Thyroid gland (tissue), 4 donors: Measurements from ENCODE around the gene ARTN. TPM values are rescaled to one million over a fixed set of nuclear protein-coding genes. Genes with fewer than 3 reads are reported as not detected.

Experiments
- DNase-seq, 2 donors: peaks; one replicate each; pipeline ENCODE4 v3.0.0-alpha.2; 2019
- H3K27ac ChIP-seq, 3 donors: fragments of 200-600 bp; sonication (generic); 1 replicate in 2 of 3; 2 replicates in 1 of 3; pipeline ENCODE4 v1.5.1; 2016 to 2019; ENCODE audit warnings: mild to moderate bottlenecking in 1 of 3, moderate library complexity in 1 of 3
- H3K27me3 ChIP-seq: fragments of 200-600 bp; sonication (generic); one replicate; pipeline ENCODE4 v1.5.1; 2019
- H3K36me3 ChIP-seq, 2 donors: fragments of 200-600 bp; sonication (generic); one replicate each; pipeline ENCODE4 v1.5.1; 2016 to 2019
- H3K4me1 ChIP-seq, 2 donors: fragments of 200-600 bp; sonication (generic); one replicate each; pipeline ENCODE4 v1.5.1; 2017 to 2019
- H3K4me3 ChIP-seq, 3 donors: fragments of 200-600 bp; sonication (generic); replicated peaks in 1 of 3; 1 replicate in 2 of 3; 2 replicates in 1 of 3; pipeline ENCODE4 v1.5.1; 2016; ENCODE audit warnings: mild to moderate bottlenecking in 1 of 3
- H3K9me3 ChIP-seq: fragments of 200-600 bp; sonication (generic); one replicate; pipeline ENCODE4 v1.5.1; 2017
- POLR2A ChIP-seq, 2 donors: fragments of 450-650 bp; IDR thresholded peaks; one replicate each; pipeline ENCODE4 v1.6.1; 2017; ENCODE audit warnings: antibody characterized with exemption in 2 of 2, mild to moderate bottlenecking in 2 of 2, moderate library complexity in 1 of 2
- WGBS, 2 donors: methylation state at CpG; one replicate each; pipeline ENCODE4 v1.1.5; 2017; 5-methylcytosine and 5-hydroxymethylcytosine counted together
- intact Hi-C: fragments of 100-400 bp; cut with DNase I; formaldehyde crosslinking; loops from one replicate; pipeline ENCODE4 v1.15.1; 2023
- total RNA-seq, 4 donors: library from RNA; depleted of rRNA; stranded (reverse); fragments of >200 nt; gene quantifications; one replicate each; pipeline ENCODE4 v1.2.3, GENCODE V29; 2016
- TF ChIP-seq, protein P1 (sequence below), 6 experiments: fragments of 200-600 bp in 3 of 6; fragments of 450-650 bp in 3 of 6; sonication (generic) in 3 of 6; IDR thresholded peaks; one replicate each; pipeline ENCODE4 v1.5.1; 2016 to 2019; ENCODE audit warnings: antibody characterized with exemption in 6 of 6, mild to moderate bottlenecking in 2 of 6, inconsistent platforms in 1 of 6, moderate library complexity in 1 of 6

Gene ARTN
- total RNA-seq, 4 donors from 2014 or later = 0.40 to 2.0 (median 0.80) TPM

DNA sequence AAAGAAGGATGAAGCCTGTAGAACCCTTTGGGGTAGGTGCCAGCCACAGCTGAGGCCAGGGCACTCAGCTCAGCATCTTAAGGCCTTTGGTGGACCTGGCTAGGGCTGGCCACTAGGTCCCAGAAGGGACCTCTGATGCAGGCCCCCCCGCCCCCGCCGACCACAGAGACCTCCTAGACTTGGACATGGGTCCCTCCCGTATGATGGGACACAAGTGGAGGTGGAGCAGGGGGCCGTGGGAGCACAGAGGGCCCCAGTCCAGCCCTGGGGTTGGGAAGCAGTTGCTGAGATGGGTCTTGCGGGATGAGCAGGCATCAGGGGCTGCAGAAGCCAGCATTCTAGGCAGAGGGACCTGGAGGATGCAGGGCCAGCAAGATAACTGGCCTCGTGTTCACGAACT lies 48.6 kb downstream of the ARTN start:
- Histone ChIP-seq H3K4me1 (peaks cover 11 to 21% of the 10 kb centered on the region in 2 donors), H3K27ac (no peak overlapping the region), H3K27me3 (no peaks in the 10 kb centered on the region), H3K4me3 (no peak overlapping the region), H3K9me3 (no peaks in the 10 kb centered on the region), H3K36me3 (peaks cover 2 to 5% of the 10 kb centered on the region in 2 donors)
- intact Hi-C loops = no loop called here
- 86 to 98% methylated on average over 6 to 8 of the region's 8 CpGs for WGBS, 2 donors
- no peak for DNase-seq
- TF ChIP-seq POLR2A (IDR thresholded peaks at IDR 0.05) = no peak
- TF ChIP-seq, protein P1, sequence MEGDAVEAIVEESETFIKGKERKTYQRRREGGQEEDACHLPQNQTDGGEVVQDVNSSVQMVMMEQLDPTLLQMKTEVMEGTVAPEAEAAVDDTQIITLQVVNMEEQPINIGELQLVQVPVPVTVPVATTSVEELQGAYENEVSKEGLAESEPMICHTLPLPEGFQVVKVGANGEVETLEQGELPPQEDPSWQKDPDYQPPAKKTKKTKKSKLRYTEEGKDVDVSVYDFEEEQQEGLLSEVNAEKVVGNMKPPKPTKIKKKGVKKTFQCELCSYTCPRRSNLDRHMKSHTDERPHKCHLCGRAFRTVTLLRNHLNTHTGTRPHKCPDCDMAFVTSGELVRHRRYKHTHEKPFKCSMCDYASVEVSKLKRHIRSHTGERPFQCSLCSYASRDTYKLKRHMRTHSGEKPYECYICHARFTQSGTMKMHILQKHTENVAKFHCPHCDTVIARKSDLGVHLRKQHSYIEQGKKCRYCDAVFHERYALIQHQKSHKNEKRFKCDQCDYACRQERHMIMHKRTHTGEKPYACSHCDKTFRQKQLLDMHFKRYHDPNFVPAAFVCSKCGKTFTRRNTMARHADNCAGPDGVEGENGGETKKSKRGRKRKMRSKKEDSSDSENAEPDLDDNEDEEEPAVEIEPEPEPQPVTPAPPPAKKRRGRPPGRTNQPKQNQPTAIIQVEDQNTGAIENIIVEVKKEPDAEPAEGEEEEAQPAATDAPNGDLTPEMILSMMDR (IDR thresholded peaks at IDR 0.05) = no peak

DNA sequence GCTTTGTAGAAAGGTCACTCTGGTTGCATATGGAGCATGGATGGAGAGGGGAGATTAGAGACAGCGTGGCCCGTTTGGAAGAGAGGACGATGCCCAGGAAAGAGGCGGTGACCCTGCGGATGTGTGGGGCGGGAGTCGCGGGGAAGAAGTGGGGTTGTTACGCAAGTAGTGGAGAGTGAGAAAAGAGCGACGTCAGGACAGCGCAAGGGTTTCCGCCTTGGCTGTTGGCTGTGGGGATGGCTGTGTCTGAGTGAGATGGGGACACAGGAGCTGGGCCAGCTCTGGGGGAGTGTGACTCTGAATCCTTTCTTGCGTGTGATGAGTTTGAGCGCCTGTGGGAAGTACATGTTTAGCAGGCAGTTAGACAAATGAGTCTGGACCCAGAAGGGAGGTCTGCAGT lies 49.2 kb downstream of the ARTN start:
- peaks cover 11 to 19% of the 10 kb centered on the region in 2 donors for H3K4me1 ChIP-seq
- H3K9me3 ChIP-seq = no peaks in the 10 kb centered on the region
- DNase-seq = no peak
- no peak overlapping the region for H3K4me3 ChIP-seq
- H3K27me3 ChIP-seq = no peaks in the 10 kb centered on the region
- TF ChIP-seq POLR2A (IDR thresholded peaks at IDR 0.05) = no peak
- TF ChIP-seq, protein P1 (IDR thresholded peaks at IDR 0.05) = no peak
- 82 to 86% methylated on average over 15 of the region's 15 CpGs for whole genome bisulfite sequencing, 2 donors
- no peak overlapping the region for H3K27ac ChIP-seq
- no peaks in the 10 kb centered on the region for H3K36me3 ChIP-seq
- intact Hi-C loops = no loop called here

DNA sequence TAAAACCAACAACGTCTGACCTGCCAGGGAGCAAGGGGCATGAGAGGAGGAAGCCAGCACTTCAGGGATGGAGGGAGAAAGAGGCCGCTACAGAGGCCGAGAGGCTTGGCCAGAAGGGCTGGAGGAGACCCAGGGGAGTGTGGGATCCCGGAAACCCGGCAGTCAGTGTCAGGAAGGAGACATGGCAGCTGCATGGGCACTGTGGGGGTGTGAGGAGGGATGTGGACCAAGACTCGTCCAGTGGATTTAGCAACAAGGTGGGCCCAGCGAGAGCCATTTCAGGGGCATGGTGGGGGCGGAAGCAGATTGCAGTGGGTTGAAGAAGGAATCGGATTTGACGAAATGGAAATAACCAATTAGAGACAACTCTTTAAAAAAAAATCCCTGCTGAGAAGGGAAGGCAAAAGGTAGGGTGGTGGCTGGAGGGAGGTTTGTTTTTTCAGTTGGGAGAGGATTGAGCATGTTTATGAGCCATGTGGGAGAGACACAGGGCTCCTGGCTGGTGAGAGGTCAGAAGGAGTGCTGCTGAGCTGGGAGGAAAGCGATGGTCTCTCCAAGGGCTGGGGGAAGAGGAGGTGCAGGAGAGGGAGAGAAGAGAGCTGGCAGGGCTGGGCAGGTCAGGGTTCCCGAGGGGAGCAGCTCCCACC lies 49.8 kb downstream of the ARTN start:
- Histone ChIP-seq H3K27me3 (no peaks in the 10 kb centered on the region), H3K4me1 (peaks cover 10 to 17% of the 10 kb centered on the region in 2 donors), H3K27ac (no peak overlapping the region), H3K4me3 (no peak overlapping the region), H3K9me3 (no peaks in the 10 kb centered on the region), H3K36me3 (no peaks in the 10 kb centered on the region)
- TF ChIP-seq, protein P1 (IDR thresholded peaks at IDR 0.05) = no peak
- no peak for TF ChIP-seq POLR2A (IDR thresholded peaks at IDR 0.05)
- no peak for DNase-seq
- WGBS, 2 donors = 83 to 85% methylated on average over 12 of the region's 12 CpGs
- intact Hi-C loops = no loop called here

DNA sequence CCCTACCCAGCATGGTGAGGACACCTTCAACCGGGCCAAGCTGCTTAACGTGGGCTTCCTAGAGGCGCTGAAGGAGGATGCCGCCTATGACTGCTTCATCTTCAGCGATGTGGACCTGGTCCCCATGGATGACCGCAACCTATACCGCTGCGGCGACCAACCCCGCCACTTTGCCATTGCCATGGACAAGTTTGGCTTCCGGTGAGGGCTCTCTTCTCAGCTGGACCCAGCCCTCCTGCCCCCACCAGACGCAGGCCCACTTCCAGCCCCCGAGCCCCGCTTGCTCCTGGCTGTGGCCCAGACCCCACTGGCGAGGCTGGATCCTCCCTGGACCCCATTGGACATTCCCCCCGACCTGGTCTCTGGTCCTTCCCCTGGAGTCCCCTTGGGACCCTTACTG lies 51.3 kb downstream of the ARTN start:
- Histone ChIP-seq H3K36me3 (no peaks in the 10 kb centered on the region), H3K4me3 (no peak overlapping the region), H3K27me3 (no peaks in the 10 kb centered on the region), H3K4me1 (peaks cover 4 to 9% of the 10 kb centered on the region in 2 donors), H3K9me3 (no peaks in the 10 kb centered on the region), H3K27ac (no peak overlapping the region)
- intact Hi-C loops = no loop called here
- WGBS, 2 donors = 91 to 97% methylated on average over 11 to 13 of the region's 16 CpGs
- no peak for DNase-seq
- TF ChIP-seq POLR2A (IDR thresholded peaks at IDR 0.05) = no peak
- TF ChIP-seq, protein P1 (IDR thresholded peaks at IDR 0.05) = no peak

DNA sequence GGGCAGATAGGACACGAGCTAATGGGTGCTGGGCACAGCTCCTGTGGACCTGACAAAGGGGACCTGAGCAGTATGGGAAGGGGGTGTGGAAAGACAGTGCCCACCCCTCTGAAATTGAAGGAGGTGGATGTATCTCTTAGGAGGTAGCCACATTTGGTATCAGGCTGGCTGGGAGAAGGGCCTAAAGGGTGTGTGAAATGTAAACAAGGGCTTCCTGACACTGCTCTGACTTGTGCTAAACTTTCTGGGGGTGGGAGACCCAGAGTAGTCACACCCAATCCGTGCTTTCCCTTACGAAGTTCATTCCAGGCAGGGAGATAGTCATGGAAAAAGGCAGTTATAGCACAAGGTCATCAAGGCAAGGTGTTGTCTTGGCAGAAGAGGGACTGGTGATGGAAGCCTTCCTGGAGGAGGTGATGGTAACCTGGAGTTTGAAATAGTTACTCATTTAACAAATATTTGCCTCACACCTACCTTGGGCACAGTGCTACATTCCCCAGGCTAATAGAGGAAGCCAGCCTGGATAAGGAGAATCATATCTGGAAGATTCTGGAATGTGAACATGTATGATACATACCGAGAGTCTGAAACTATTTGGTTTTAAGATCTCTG lies 52.5 kb downstream of the ARTN start:
- no peak for DNase-seq
- WGBS, 2 donors = 80 to 85% methylated on average over 4 of the region's 4 CpGs
- no peaks in the 10 kb centered on the region for H3K36me3 ChIP-seq
- no peak for TF ChIP-seq POLR2A (IDR thresholded peaks at IDR 0.05)
- TF ChIP-seq, protein P1 (IDR thresholded peaks at IDR 0.05) = no peak
- H3K27ac ChIP-seq = no peak overlapping the region
- peaks cover 5 to 8% of the 10 kb centered on the region in 2 donors for H3K4me1 ChIP-seq
- intact Hi-C loops = no loop called here
- no peaks in the 10 kb centered on the region for H3K27me3 ChIP-seq
- no peak overlapping the region for H3K4me3 ChIP-seq
- H3K9me3 ChIP-seq = no peaks in the 10 kb centered on the region
